LNCAP (cell line): Measurements from ENCODE around the gene KCNJ10.

ENCODE experiments used
- TF ChIP-seq, protein P1 (sequence below): fragments of 450-650 bp; IDR thresholded peaks from 2 replicates; pipeline ENCODE4 v1.5.1; 2017; ENCODE audit warnings: mild to moderate bottlenecking

The KCNJ10 gene

DNA sequence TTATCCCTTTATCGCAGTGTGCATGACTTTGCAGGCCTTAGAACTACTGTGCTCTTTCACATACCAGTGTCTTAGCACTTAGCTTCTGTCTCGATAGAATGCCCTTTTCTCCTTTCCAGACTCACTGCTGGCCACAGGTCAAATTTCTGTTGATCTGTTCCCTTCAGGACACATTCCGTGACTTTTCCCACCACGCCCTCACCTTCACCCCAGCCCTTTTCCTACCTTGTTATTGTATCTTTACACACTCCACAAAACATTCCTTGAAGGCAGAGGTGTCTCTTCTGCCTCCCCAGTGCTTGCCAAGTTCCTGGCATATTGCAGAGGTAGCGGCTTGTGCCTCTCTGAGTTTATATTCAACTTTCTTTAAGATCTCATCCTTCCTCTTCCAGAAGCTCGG is 120.8 kb downstream of the KCNJ10 start:
- TF ChIP-seq, protein P1, sequence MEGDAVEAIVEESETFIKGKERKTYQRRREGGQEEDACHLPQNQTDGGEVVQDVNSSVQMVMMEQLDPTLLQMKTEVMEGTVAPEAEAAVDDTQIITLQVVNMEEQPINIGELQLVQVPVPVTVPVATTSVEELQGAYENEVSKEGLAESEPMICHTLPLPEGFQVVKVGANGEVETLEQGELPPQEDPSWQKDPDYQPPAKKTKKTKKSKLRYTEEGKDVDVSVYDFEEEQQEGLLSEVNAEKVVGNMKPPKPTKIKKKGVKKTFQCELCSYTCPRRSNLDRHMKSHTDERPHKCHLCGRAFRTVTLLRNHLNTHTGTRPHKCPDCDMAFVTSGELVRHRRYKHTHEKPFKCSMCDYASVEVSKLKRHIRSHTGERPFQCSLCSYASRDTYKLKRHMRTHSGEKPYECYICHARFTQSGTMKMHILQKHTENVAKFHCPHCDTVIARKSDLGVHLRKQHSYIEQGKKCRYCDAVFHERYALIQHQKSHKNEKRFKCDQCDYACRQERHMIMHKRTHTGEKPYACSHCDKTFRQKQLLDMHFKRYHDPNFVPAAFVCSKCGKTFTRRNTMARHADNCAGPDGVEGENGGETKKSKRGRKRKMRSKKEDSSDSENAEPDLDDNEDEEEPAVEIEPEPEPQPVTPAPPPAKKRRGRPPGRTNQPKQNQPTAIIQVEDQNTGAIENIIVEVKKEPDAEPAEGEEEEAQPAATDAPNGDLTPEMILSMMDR: no peak
